GM12878 (cell line): Measurements from ENCODE around the gene POLD1. TPM values are rescaled to one million over a fixed set of nuclear protein-coding genes. Genes with fewer than 3 reads are reported as not detected.

Experiments
- CEBPZ ChIP-seq: fragments of 150-350 bp; IDR thresholded peaks from 2 replicates; pipeline ENCODE4 v1.6.1; 2016; ENCODE audit warnings: low read depth, low read length
- CHD2 ChIP-seq: IDR thresholded peaks from 2 replicates; pipeline ENCODE4 v1.6.1; 2011; ENCODE audit warnings: low read depth, low read length, improper control_type of control experiment, borderline replicate concordance
- DPF2 ChIP-seq: fragments of 450-650 bp; IDR thresholded peaks from 2 replicates; pipeline ENCODE4 v1.6.1; 2017; ENCODE audit warnings: mild to moderate bottlenecking
- ELK1 ChIP-seq: IDR thresholded peaks from 2 replicates; pipeline ENCODE4 v1.6.1; 2012; ENCODE audit warnings: low read depth, low read length, improper control_type of control experiment
- EP300 ChIP-seq, 2 experiments: fragments of 150-350 bp in 1 of 2; IDR thresholded peaks; 2 replicates each; pipeline ENCODE4 v1.6.1; 2011 to 2012; ENCODE audit warnings: low read depth in 2 of 2, low read length in 2 of 2, borderline replicate concordance in 1 of 2, improper control_type of control experiment in 1 of 2, inconsistent platforms in 1 of 2; ENCODE audit not compliant: control insufficient read depth in 1 of 2
- FOXK2 ChIP-seq: fragments of 450-650 bp; IDR thresholded peaks from 2 replicates; pipeline ENCODE4 v1.6.1; 2017; ENCODE audit warnings: mild to moderate bottlenecking, moderate library complexity
- GABPA ChIP-seq: IDR thresholded peaks from 2 replicates; pipeline ENCODE4 v1.6.1; 2014; ENCODE audit warnings: antibody characterized with exemption, low read depth, mild to moderate bottlenecking, inconsistent platforms
- IRF4 ChIP-seq: IDR thresholded peaks from 2 replicates; pipeline ENCODE4 v1.6.1; 2011; ENCODE audit warnings: low read depth, low read length
- KAT2A ChIP-seq: conservative IDR thresholded peaks from 2 replicates; pipeline ENCODE4 v1.6.1; 2011; ENCODE audit warnings: low read depth, low read length; ENCODE audit not compliant: control insufficient read depth
- MYB ChIP-seq: fragments of 150-350 bp; IDR thresholded peaks from 2 replicates; pipeline ENCODE4 v1.6.1; 2014; ENCODE audit warnings: mild to moderate bottlenecking, low read depth, low read length, borderline replicate concordance
- PML ChIP-seq: IDR thresholded peaks from 2 replicates; pipeline ENCODE4 v1.6.1; 2012; ENCODE audit warnings: low read length, inconsistent platforms
- RELA ChIP-seq: fragments of 450-650 bp; IDR thresholded peaks from 2 replicates; pipeline ENCODE4 v1.8.0; 2014; ENCODE audit warnings: borderline replicate concordance; ENCODE audit not compliant: partially characterized antibody
- ZBTB11 ChIP-seq: fragments of 450-650 bp; formaldehyde crosslinking; IDR thresholded peaks from 2 replicates; pipeline ENCODE4 v1.5.0; 2022; ENCODE audit warnings: mild to moderate bottlenecking, missing genetic modification characterization
- ZNF217 ChIP-seq: fragments of 450-650 bp; IDR thresholded peaks from 2 replicates; pipeline ENCODE4 v1.6.1; 2017; ENCODE audit warnings: antibody characterized with exemption, mild to moderate bottlenecking
- polyA plus RNA-seq, 11 experiments: library from polyadenylated mRNA; depleted of rRNA in 4 of 11; unstranded in 6 of 11; stranded (reverse) in 5 of 11; fragments of >200 nt; fragmentation: Nextera tagmentation in 4 of 11; fragmentation: Illumina TruSeq in 1 of 11; extraction: Ambion mirVana in 4 of 11; extraction: Trizol in 1 of 11; gene quantifications; 1 replicate in 1 of 11; 2 replicates in 10 of 11; pipeline versions ENCODE4 v1.2.1 to v1.2.3, GENCODE V29; 2011 to 2016; ENCODE audit warnings: inconsistent platforms in 2 of 11, missing spikeins in 2 of 11, low read depth in 1 of 11
- total RNA-seq, 4 experiments: library from RNA; depleted of rRNA in 3 of 4; stranded (reverse); fragments of >200 nt in 3 of 4; fragmentation: Illumina TruSeq in 1 of 4; extraction: Trizol in 1 of 4; gene quantifications; 2 replicates each; pipeline versions ENCODE4 v1.2.1 to v1.2.3, GENCODE V29; 2013 to 2021
- TF ChIP-seq, protein P1 (sequence below): IDR thresholded peaks from 2 replicates; pipeline ENCODE4 v1.6.1; 2012; ENCODE audit warnings: improper control_type of control experiment, low read depth, low read length; ENCODE audit not compliant: insufficient replicate concordance

Gene POLD1
- total and polyA plus RNA-seq, 10 of the 15 experiments (the other 5 are each of a cell fraction or from before 2014, with no cell fraction given), result 0.76 to 165 (median 63.4) TPM

DNA sequence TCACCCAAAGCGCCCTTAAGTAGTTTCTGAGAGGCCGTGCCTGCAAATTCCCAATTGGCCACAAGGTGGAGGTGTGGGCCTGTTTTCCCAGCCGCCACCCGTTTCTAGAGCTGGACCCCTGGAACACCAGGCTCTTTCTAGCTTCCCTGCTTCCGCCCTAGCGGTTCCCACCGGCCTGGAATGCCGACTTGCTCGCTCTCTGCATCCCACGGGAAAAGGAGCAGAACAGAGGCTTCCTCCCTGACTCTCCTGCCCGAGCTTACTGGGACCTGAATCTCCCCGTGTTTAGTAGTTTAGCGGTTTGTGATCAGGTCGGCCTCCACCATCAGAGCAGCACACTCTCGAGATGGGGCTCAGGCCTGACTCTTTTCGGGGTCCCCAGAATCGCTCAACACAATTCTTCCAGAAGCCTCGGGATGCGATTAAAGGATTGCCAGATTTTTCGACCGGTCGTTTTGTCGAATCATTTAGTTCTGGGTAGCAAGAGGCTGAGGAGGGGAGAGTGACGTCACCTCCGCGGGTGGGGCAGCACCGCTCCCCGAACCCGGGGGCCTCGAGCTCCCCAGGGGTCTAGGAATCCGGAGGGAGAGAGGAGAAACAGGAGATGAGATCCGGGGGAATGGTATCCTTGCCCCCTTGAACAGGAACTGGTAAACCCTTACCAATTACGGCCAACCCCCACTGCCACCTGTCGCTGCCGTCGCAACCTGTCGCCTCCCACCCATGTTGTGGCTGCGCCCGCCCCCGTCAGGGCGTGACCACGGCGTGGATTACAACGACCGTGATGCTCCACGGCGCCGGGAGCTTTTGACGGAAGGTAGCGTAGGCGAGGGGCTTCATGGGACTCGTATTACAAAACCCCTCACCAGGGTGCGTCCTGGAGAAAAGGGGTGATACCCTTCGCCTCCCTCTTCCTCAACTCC lies 26.7 kb upstream of the POLD1 start (continued):
- TF ChIP-seq, protein P1, sequence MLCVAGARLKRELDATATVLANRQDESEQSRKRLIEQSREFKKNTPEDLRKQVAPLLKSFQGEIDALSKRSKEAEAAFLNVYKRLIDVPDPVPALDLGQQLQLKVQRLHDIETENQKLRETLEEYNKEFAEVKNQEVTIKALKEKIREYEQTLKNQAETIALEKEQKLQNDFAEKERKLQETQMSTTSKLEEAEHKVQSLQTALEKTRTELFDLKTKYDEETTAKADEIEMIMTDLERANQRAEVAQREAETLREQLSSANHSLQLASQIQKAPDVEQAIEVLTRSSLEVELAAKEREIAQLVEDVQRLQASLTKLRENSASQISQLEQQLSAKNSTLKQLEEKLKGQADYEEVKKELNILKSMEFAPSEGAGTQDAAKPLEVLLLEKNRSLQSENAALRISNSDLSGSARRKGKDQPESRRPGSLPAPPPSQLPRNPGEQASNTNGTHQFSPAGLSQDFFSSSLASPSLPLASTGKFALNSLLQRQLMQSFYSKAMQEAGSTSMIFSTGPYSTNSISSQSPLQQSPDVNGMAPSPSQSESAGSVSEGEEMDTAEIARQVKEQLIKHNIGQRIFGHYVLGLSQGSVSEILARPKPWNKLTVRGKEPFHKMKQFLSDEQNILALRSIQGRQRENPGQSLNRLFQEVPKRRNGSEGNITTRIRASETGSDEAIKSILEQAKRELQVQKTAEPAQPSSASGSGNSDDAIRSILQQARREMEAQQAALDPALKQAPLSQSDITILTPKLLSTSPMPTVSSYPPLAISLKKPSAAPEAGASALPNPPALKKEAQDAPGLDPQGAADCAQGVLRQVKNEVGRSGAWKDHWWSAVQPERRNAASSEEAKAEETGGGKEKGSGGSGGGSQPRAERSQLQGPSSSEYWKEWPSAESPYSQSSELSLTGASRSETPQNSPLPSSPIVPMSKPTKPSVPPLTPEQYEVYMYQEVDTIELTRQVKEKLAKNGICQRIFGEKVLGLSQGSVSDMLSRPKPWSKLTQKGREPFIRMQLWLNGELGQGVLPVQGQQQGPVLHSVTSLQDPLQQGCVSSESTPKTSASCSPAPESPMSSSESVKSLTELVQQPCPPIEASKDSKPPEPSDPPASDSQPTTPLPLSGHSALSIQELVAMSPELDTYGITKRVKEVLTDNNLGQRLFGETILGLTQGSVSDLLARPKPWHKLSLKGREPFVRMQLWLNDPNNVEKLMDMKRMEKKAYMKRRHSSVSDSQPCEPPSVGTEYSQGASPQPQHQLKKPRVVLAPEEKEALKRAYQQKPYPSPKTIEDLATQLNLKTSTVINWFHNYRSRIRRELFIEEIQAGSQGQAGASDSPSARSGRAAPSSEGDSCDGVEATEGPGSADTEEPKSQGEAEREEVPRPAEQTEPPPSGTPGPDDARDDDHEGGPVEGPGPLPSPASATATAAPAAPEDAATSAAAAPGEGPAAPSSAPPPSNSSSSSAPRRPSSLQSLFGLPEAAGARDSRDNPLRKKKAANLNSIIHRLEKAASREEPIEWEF, result no peak
- no peak for TF ChIP-seq MYB
- TF ChIP-seq IRF4, result no peak
- TF ChIP-seq ZNF217, result no peak
- TF ChIP-seq ZBTB11 (CRISPR knock-in tag), result no peak
- TF ChIP-seq ELK1, result 0 out of 2 replicates have a peak, but pooled peaks have one; percentile 12
- peak; percentile 59; the same call in 1 of the 2 replicates for TF ChIP-seq DPF2
- 0 out of 4 replicates have a peak, but pooled peaks of 1 of the 2 experiments have one; percentile 31 for TF ChIP-seq EP300 (IDR thresholded peaks at IDR 0.05; ENCODE audit: borderline replicate concordance in 1 of 2, control insufficient read depth in 1 of 2, low read depth in 2 of 2, low read length in 2 of 2)
- no peak for TF ChIP-seq KAT2A
- no peak for TF ChIP-seq FOXK2
- TF ChIP-seq GABPA, result no peak
- TF ChIP-seq CEBPZ, result no peak
- peak; percentile 48; the same call in 1 of the 2 replicates for TF ChIP-seq CHD2
- no peak for TF ChIP-seq RELA
- TF ChIP-seq PML, result 0 out of 2 replicates have a peak, but pooled peaks have one; percentile 42
